ENCODE results near the gene CFAP92. TPM values are rescaled to one million over a fixed set of nuclear protein-coding genes. Genes with fewer than 3 reads are reported as not detected.

The CFAP92 gene
- total RNA-seq, 3 donors from 2014 or later = 1.1 to 1.5 (median 1.3) TPM

GRCh38 chr3:128903501-128903900, 90.4 kb downstream of the CFAP92 start:
- no peak for TF ChIP-seq CTCF (IDR thresholded peaks at IDR 0.05)
- Histone ChIP-seq H3K9me3 (no peaks in the 10 kb centered on the region), H3K36me3 (ENCODE audit: low read depth) (no peaks in the 10 kb centered on the region), H3K4me3 (no peak overlapping the region), H3K4me1 (ENCODE audit: low read depth) (no peaks in the 10 kb centered on the region)
- DNase-seq (no peak), ATAC-seq (no peak)
- intact Hi-C loops (cut with DNase I, micrococcal nuclease) = no loop called here

- H3K36me3 ChIP-seq (ENCODE audit: low read depth) = no peaks in the 10 kb centered on the region
- H3K9me3 ChIP-seq = no peaks in the 10 kb centered on the region
- intact Hi-C loops (cut with DNase I, micrococcal nuclease) = no loop called here
- no peak for ATAC-seq
- no peaks in the 10 kb centered on the region for H3K4me1 ChIP-seq (ENCODE audit: low read depth)
- H3K4me3 ChIP-seq = no peak overlapping the region
- no peak for TF ChIP-seq CTCF (IDR thresholded peaks at IDR 0.05)
- DNase-seq = no peak
Measured at GRCh38 chr3:128902426-128902825, 91.5 kb downstream of the CFAP92 start.

GRCh38 chr3:128895843-128896697, 97.8 kb downstream of the CFAP92 start:
- DNase-seq = no peak

GRCh38 chr3:128889139-128889894, 104.6 kb downstream of the CFAP92 start:
- no peak for DNase-seq
- peak; percentile 35 for ATAC-seq
- no peak for TF ChIP-seq CTCF (IDR thresholded peaks at IDR 0.05)
- no peaks in the 10 kb centered on the region for H3K9me3 ChIP-seq
- no peak overlapping the region for H3K4me3 ChIP-seq
- intact Hi-C loops (cut with DNase I, micrococcal nuclease) = no loop called here
- H3K4me1 ChIP-seq (ENCODE audit: low read depth) = no peaks in the 10 kb centered on the region
- H3K36me3 ChIP-seq (ENCODE audit: low read depth) = no peaks in the 10 kb centered on the region

More at GRCh38 chr3:128895843-128896697, 97.8 kb downstream of the CFAP92 start:
- intact Hi-C loops (cut with DNase I, micrococcal nuclease) = no loop called here
- Histone ChIP-seq H3K4me3 (no peak overlapping the region), H3K36me3 (ENCODE audit: low read depth) (peaks cover 7% of the 10 kb centered on the region), H3K4me1 (ENCODE audit: low read depth) (no peaks in the 10 kb centered on the region), H3K9me3 (no peaks in the 10 kb centered on the region)
- no peak for ATAC-seq
- TF ChIP-seq CTCF (IDR thresholded peaks at IDR 0.05) = no peak

- H3K36me3 ChIP-seq (ENCODE audit: low read depth) = no peaks in the 10 kb centered on the region
- no peaks in the 10 kb centered on the region for H3K9me3 ChIP-seq
- TF ChIP-seq CTCF (IDR thresholded peaks at IDR 0.05) = no peak
- no peak overlapping the region for H3K4me3 ChIP-seq
- no peak for DNase-seq
- no peak for ATAC-seq
- intact Hi-C loops (cut with DNase I, micrococcal nuclease) = no loop called here
- peaks cover 8% of the 10 kb centered on the region for H3K4me1 ChIP-seq (ENCODE audit: low read depth)
Measured at GRCh38 chr3:128884992-128885391, 108.9 kb downstream of the CFAP92 start.

Data from mucosa of descending colon (tissue), 3 donors.